ENCODE measurements around the gene EXOC6.

- no peak for TF ChIP-seq GATA3 (IDR thresholded peaks at IDR 0.05; ENCODE audit: low read depth, low read length)
- no peak for TF ChIP-seq GATA2 (IDR thresholded peaks at IDR 0.05; ENCODE audit: low read depth, low read length)
Observed at GRCh38 chr10:93030409-93030808, 182.1 kb downstream of the EXOC6 start.
